SK-N-DZ (cell line): ENCODE measurements around the gene MGLL.
"Not testable (repeated sequence)": the region's sequence is repeated elsewhere in the genome, so short reads cannot be mapped to it uniquely, and the experiment has no call there.

Experiments used
- DNase-seq: peaks from one replicate; pipeline ENCODE4 v3.0.0-alpha.2; 2015; ENCODE audit warnings: low spot score

Gene MGLL

GRCh38 chr3:127658234-127658633 lies 164.1 kb downstream of the MGLL start:
- no peak for DNase-seq

- no peak for DNase-seq
These were observed 165.4 kb downstream of the MGLL start for GRCh38 chr3:127656906-127657305.

- DNase-seq = no peak
These were observed 166.7 kb downstream of the MGLL start for GRCh38 chr3:127655641-127656040.

- not testable (repeated sequence) for DNase-seq
These were observed 167.3 kb downstream of the MGLL start for GRCh38 chr3:127654993-127655392.

GRCh38 chr3:127654374-127654773 lies 167.9 kb downstream of the MGLL start:
- DNase-seq = no peak

- peak; percentile 43 for DNase-seq
These were observed 169.9 kb downstream of the MGLL start for GRCh38 chr3:127652246-127652995.

GRCh38 chr3:127651516-127652172 lies 170.7 kb downstream of the MGLL start:
- DNase-seq = no peak

GRCh38 chr3:127650236-127650635 lies 172.1 kb downstream of the MGLL start:
- no peak for DNase-seq

- no peak for DNase-seq
These were observed 174.5 kb downstream of the MGLL start for GRCh38 chr3:127647845-127648204.

GRCh38 chr3:127647166-127647844 lies 175.0 kb downstream of the MGLL start:
- DNase-seq = no peak

GRCh38 chr3:127646501-127647046 lies 175.7 kb downstream of the MGLL start:
- no peak for DNase-seq

- no peak for DNase-seq
These were observed 176.8 kb downstream of the MGLL start for GRCh38 chr3:127645371-127646015.

- DNase-seq = no peak
These were observed 177.5 kb downstream of the MGLL start for GRCh38 chr3:127644641-127645370.

GRCh38 chr3:127640042-127640355 lies 182.3 kb downstream of the MGLL start:
- no peak for DNase-seq

GRCh38 chr3:127639173-127640041 lies 182.9 kb downstream of the MGLL start:
- DNase-seq = no peak
